Upper lobe of left lung (tissue), 6 donors: ENCODE measurements around the gene GPRC6A. TPM values are rescaled to one million over a fixed set of nuclear protein-coding genes. Genes with fewer than 3 reads are reported as not detected.

Source experiments
- ATAC-seq, 2 donors: fragments of 200-7000 bp; cut with Tn5 transposase; one replicate each; pipeline ENCODE4 v1.9.1; 2022; ENCODE audit warnings: mild to moderate bottlenecking in 2 of 2, moderate library complexity in 2 of 2; ENCODE audit not compliant: low FRiP score in 2 of 2
- DNase-seq, 2 donors: peaks; one replicate each; pipeline ENCODE4 v3.0.0-alpha.2; 2019 to 2020
- H3K27ac ChIP-seq, 4 donors: fragments of 200-600 bp; sonication (generic); one replicate each; pipeline ENCODE4 v1.5.1; 2016 to 2019
- H3K27me3 ChIP-seq, 4 donors: fragments of 200-600 bp; sonication (generic); one replicate each; pipeline ENCODE4 v1.5.1; 2017 to 2019
- H3K36me3 ChIP-seq, 4 donors: fragments of 200-600 bp; sonication (generic); one replicate each; pipeline ENCODE4 v1.5.1; 2016 to 2019
- H3K4me1 ChIP-seq, 4 donors: fragments of 200-600 bp; sonication (generic); one replicate each; pipeline ENCODE4 v1.5.1; 2018 to 2019
- H3K4me3 ChIP-seq, 4 donors: fragments of 200-600 bp; sonication (generic); one replicate each; pipeline ENCODE4 v1.5.1; 2017 to 2019; ENCODE audit warnings: mild to moderate bottlenecking in 2 of 4, moderate library complexity in 1 of 4
- H3K9me3 ChIP-seq, 4 donors: fragments of 200-600 bp; sonication (generic); one replicate each; pipeline ENCODE4 v1.5.1; 2018 to 2019
- CTCF ChIP-seq, 6 experiments: fragments of 450-650 bp in 4 of 6; fragments of 200-600 bp in 2 of 6; sonication (generic) in 2 of 6; IDR thresholded peaks; one replicate each; pipeline ENCODE4 v1.5.1; 2016 to 2019; ENCODE audit warnings: antibody characterized with exemption in 6 of 6
- EP300 ChIP-seq, 4 donors: sonication (generic); formaldehyde crosslinking; IDR thresholded peaks; one replicate each; pipeline ENCODE4 v1.5.1; 2017; ENCODE audit warnings: antibody characterized with exemption in 4 of 4, control low read depth in 2 of 4
- POLR2A ChIP-seq, 4 donors: fragments of 450-650 bp; IDR thresholded peaks; one replicate each; pipeline ENCODE4 v1.5.1; 2016 to 2017; ENCODE audit warnings: antibody characterized with exemption in 4 of 4, mild to moderate bottlenecking in 2 of 4
- POLR2AphosphoS5 ChIP-seq, 2 donors: sonication (generic); formaldehyde crosslinking; IDR thresholded peaks; one replicate each; pipeline ENCODE4 v1.5.1; 2017; ENCODE audit warnings: antibody characterized with exemption in 2 of 2
- WGBS, 2 donors: methylation state at CpG; one replicate each; pipeline ENCODE4 v1.1.5; 2017 to 2018; 5-methylcytosine and 5-hydroxymethylcytosine counted together
- total RNA-seq, 6 donors: library from RNA; depleted of rRNA in 4 of 6; stranded (reverse); fragments of >200 nt in 4 of 6; gene quantifications; one replicate each; pipeline versions ENCODE4 v1.1.0 to v1.2.1, GENCODE V29; 2016 to 2021
- donor health status: DM: no; HTN: no; CAD: no; lungs with moderate emphysema.
- donor health status: DM: no; HTN: yes; CAD: no; lungs with severe emphysema.

The GPRC6A gene
- total RNA-seq, 6 donors from 2014 or later, result not detected

- H3K4me1 ChIP-seq, result peaks cover 7 to 14% (median 11%) of the 10 kb centered on the region in 4 donors
- H3K9me3 ChIP-seq, result peaks cover 0 to 5% (median 0%) of the 10 kb centered on the region in 4 donors
- no peak for ATAC-seq
- no peak overlapping the region for H3K27ac ChIP-seq
- no peak overlapping the region for H3K4me3 ChIP-seq
- 87 to 91% methylated on average over 4 of the region's 4 CpGs for WGBS, 2 donors
- H3K36me3 ChIP-seq, result no peaks in the 10 kb centered on the region
- no peak for DNase-seq
- peaks cover 0 to 15% (median 6%) of the 10 kb centered on the region in 4 donors for H3K27me3 ChIP-seq
- TF ChIP-seq POLR2A (IDR thresholded peaks at IDR 0.05) (no peak), EP300 (IDR thresholded peaks at IDR 0.05) (no peak), CTCF (IDR thresholded peaks at IDR 0.05) (no peak), POLR2AphosphoS5 (IDR thresholded peaks at IDR 0.05) (no peak)
Observed at GRCh38 chr6:116872771-116873170, 43.9 kb upstream of the GPRC6A start.

GRCh38 chr6:116866281-116866871 lies 37.5 kb upstream of the GPRC6A start:
- Histone ChIP-seq H3K27me3 (no peaks in the 10 kb centered on the region), H3K4me3 (no peak overlapping the region), H3K36me3 (no peaks in the 10 kb centered on the region), H3K27ac (no peak overlapping the region), H3K9me3 (no peaks in the 10 kb centered on the region), H3K4me1 (no peaks in the 10 kb centered on the region)
- DNase-seq, result no peak
- TF ChIP-seq CTCF (IDR thresholded peaks at IDR 0.05) (no peak), POLR2A (IDR thresholded peaks at IDR 0.05) (no peak), POLR2AphosphoS5 (IDR thresholded peaks at IDR 0.05) (no peak), EP300 (IDR thresholded peaks at IDR 0.05) (no peak)
- 87 to 91% methylated on average over 3 of the region's 3 CpGs for whole genome bisulfite sequencing, 2 donors
- no peak for ATAC-seq

- H3K9me3 ChIP-seq, result peaks cover 0 to 12% (median 6%) of the 10 kb centered on the region in 4 donors
- no peaks in the 10 kb centered on the region for H3K36me3 ChIP-seq
- no peak overlapping the region for H3K27ac ChIP-seq
- TF ChIP-seq CTCF (IDR thresholded peaks at IDR 0.05) (no peak), POLR2A (IDR thresholded peaks at IDR 0.05) (no peak), POLR2AphosphoS5 (IDR thresholded peaks at IDR 0.05) (no peak), EP300 (IDR thresholded peaks at IDR 0.05) (no peak)
- DNase-seq (no peak), ATAC-seq (no peak)
- no peak overlapping the region for H3K4me3 ChIP-seq
- no peaks in the 10 kb centered on the region for H3K4me1 ChIP-seq
- no peaks in the 10 kb centered on the region for H3K27me3 ChIP-seq
Observed at GRCh38 chr6:116859264-116859663, 30.4 kb upstream of the GPRC6A start.

GRCh38 chr6:116858060-116858459 lies 29.2 kb upstream of the GPRC6A start:
- ATAC-seq (no peak), DNase-seq (no peak)
- Histone ChIP-seq H3K36me3 (no peaks in the 10 kb centered on the region), H3K27me3 (no peaks in the 10 kb centered on the region), H3K4me3 (no peak overlapping the region), H3K4me1 (no peaks in the 10 kb centered on the region), H3K9me3 (peaks cover 0 to 12% (median 6%) of the 10 kb centered on the region in 4 donors), H3K27ac (no peak overlapping the region)
- TF ChIP-seq POLR2AphosphoS5 (IDR thresholded peaks at IDR 0.05) (no peak), CTCF (IDR thresholded peaks at IDR 0.05) (no peak), POLR2A (IDR thresholded peaks at IDR 0.05) (no peak), EP300 (IDR thresholded peaks at IDR 0.05) (no peak)

- Histone ChIP-seq H3K4me3 (no peak overlapping the region), H3K9me3 (no peaks in the 10 kb centered on the region), H3K36me3 (no peaks in the 10 kb centered on the region), H3K27me3 (no peaks in the 10 kb centered on the region), H3K27ac (no peak overlapping the region), H3K4me1 (no peaks in the 10 kb centered on the region)
- no peak for ATAC-seq
- no peak for DNase-seq
- 6 to 13% methylated on average over 1 of the region's 1 CpG for WGBS, 2 donors
- TF ChIP-seq POLR2A (IDR thresholded peaks at IDR 0.05), result no peak
- TF ChIP-seq POLR2AphosphoS5 (IDR thresholded peaks at IDR 0.05), result no peak
- no peak for TF ChIP-seq EP300 (IDR thresholded peaks at IDR 0.05)
- peak in 2 of 6 experiments; percentile 16 to 31 for TF ChIP-seq CTCF (IDR thresholded peaks at IDR 0.05)
Observed at GRCh38 chr6:116847227-116847626, 18.3 kb upstream of the GPRC6A start.
